Left lung (tissue), 10 donors: ENCODE results near the gene P2RX3. TPM values are rescaled to one million over a fixed set of nuclear protein-coding genes. Genes with fewer than 3 reads are reported as not detected.

Source experiments
- ATAC-seq: fragments of 200-7000 bp; cut with Tn5 transposase; one replicate; pipeline ENCODE4 v1.9.1; 2020; ENCODE audit warnings: moderate library complexity
- DNase-seq, 4 donors: peaks; one replicate each; pipeline ENCODE4 v3.0.0-alpha.2; 2013 to 2020
- H3K27ac ChIP-seq, 2 donors: fragments of 200-600 bp; sonication (generic) in 1 of 2; one replicate each; pipeline versions ENCODE4 v1.5.0 to v1.8.0; 2020 to 2021
- H3K27me3 ChIP-seq, 2 donors: fragments of 200-600 bp; sonication (generic) in 1 of 2; one replicate each; pipeline versions ENCODE4 v1.5.0 to v1.8.0; 2020 to 2021
- H3K36me3 ChIP-seq, 2 donors: fragments of 200-600 bp; sonication (generic) in 1 of 2; one replicate each; pipeline versions ENCODE4 v1.5.0 to v1.8.0; 2020 to 2021
- H3K4me1 ChIP-seq, 2 donors: fragments of 200-600 bp; one replicate each; pipeline ENCODE4 v1.8.0; 2021
- H3K4me3 ChIP-seq, 2 donors: fragments of 200-600 bp; sonication (generic) in 1 of 2; one replicate each; pipeline versions ENCODE4 v1.5.0 to v1.8.0; 2020 to 2021; ENCODE audit warnings: mild to moderate bottlenecking in 1 of 2
- H3K9me3 ChIP-seq, 2 donors: fragments of 200-600 bp; sonication (generic) in 1 of 2; one replicate each; pipeline versions ENCODE4 v1.5.0 to v1.8.0; 2020 to 2021
- CTCF ChIP-seq, 2 donors: fragments of 200-600 bp; sonication (generic) in 1 of 2; IDR thresholded peaks; one replicate each; pipeline versions ENCODE4 v1.5.0 to v1.8.0; 2021; ENCODE audit warnings: antibody characterized with exemption in 2 of 2
- intact Hi-C, 2 donors: fragments of 100-400 bp; cut with DNase I; formaldehyde crosslinking; loops; one replicate each; pipeline versions ENCODE4 v1.11.2 to v1.14.2; 2022
- polyA plus RNA-seq, 6 donors: library from polyadenylated mRNA; unstranded; fragments of 120-200 nt; gene quantifications; one replicate each; pipeline ENCODE4 v1.2.1, GENCODE V29; 2013; ENCODE audit not compliant: insufficient read length in 6 of 6
- total RNA-seq, 2 donors: library from RNA; stranded (reverse); fragmentation: NEBNext Ultra II Directional; extraction: Animal tissue kit (Norgen Biotek cat#: 25700); gene quantifications; one replicate each; pipeline ENCODE4 v1.2.1, GENCODE V29; 2021
- donor health status: DM: no; HTN: yes; CAD: no.
- donor health status: DM: no; HTN: no; CAD: no.

P2RX3 gene
- total and polyA plus RNA-seq, 8 donors: 0.17 to 0.58 (median 0.28) TPM; not detected in 2

GRCh38 chr11:57363131-57364080, 25.3 kb downstream of the P2RX3 start:
- no peak for TF ChIP-seq CTCF (IDR thresholded peaks at IDR 0.05)
- H3K36me3 ChIP-seq: no peaks in the 10 kb centered on the region
- ATAC-seq (no peak), DNase-seq (no peak)
- H3K27me3 ChIP-seq: no peaks in the 10 kb centered on the region
- intact Hi-C loops: no loop called here
- H3K27ac ChIP-seq: no peak overlapping the region
- H3K4me1 ChIP-seq: peaks cover 0 to 6% of the 10 kb centered on the region in 2 donors
- no peaks in the 10 kb centered on the region for H3K9me3 ChIP-seq
- no peak overlapping the region for H3K4me3 ChIP-seq

GRCh38 chr11:57364851-57365660, 26.9 kb downstream of the P2RX3 start:
- intact Hi-C loops: no loop called here
- DNase-seq: no peak
- peak; percentile 7 for ATAC-seq
- Histone ChIP-seq H3K36me3 (no peaks in the 10 kb centered on the region), H3K9me3 (no peaks in the 10 kb centered on the region), H3K27me3 (no peaks in the 10 kb centered on the region), H3K4me1 (peaks cover 0 to 14% of the 10 kb centered on the region in 2 donors), H3K27ac (no peak overlapping the region), H3K4me3 (no peak overlapping the region)
- no peak for TF ChIP-seq CTCF (IDR thresholded peaks at IDR 0.05)

DNA sequence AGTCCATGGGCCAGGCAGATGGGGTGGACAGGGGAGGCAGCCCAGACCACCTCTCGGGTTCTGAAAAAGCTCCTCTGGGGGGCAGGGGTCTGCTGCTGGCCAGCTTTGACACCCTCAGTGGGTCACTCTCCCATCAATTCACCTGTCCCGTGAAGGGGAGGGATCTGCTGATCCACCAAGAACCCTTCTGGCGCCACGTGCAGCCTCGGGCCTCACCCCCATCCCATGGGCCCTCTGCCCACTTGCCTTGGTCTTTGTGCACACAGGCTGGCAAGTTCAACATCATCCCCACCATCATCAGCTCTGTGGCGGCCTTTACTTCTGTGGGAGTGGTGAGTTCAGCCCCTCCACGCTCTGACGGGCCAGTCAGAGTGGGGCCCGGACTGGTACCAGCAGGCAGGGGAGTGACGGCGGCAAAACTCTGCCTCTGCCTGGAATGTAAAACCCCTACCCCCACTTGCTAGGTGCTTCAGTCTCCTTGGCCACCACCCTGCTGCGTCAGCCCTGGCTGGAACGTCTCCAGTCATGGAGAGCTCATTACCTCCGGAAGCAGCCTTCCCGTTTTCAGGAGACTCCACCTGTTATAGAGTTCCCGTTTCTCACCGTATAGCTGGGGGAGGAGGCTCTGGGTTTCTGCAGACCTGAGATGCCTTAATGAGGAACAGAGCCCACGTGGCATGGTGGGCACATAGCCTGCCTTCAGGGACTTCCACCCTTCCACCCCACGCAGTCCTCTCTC, 30.1 kb downstream of the P2RX3 start:
- H3K4me3 ChIP-seq: no peak overlapping the region
- DNase-seq (peak in 3 of 4 donors; percentile 46 to 85 (median 80)), ATAC-seq (peak; percentile 93)
- no peaks in the 10 kb centered on the region for H3K9me3 ChIP-seq
- TF ChIP-seq CTCF (IDR thresholded peaks at IDR 0.05): no peak
- no peaks in the 10 kb centered on the region for H3K27me3 ChIP-seq
- H3K27ac ChIP-seq: no peak overlapping the region
- peaks cover 0 to 14% of the 10 kb centered on the region in 2 donors for H3K4me1 ChIP-seq
- H3K36me3 ChIP-seq: no peaks in the 10 kb centered on the region
- intact Hi-C loops: no loop called here

DNA sequence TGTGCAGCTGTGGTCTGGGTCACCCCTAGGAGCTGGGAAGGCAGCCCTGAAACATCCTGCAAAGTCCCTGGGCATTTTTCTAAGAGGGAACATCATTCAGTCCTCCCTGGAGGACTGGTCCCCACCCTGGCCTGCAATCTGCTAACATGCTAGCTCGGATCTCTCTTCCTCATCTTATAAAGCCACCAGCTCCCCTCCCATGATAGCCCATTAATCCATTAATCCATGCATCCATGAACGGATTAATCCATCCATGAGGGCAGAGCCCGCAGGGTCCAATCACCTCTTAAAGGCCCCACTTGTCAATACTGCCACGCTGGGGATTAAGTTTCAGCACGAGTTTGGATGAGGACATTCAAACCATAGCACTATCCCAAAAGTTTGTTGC, 30.7 kb downstream of the P2RX3 start:
- TF ChIP-seq CTCF (IDR thresholded peaks at IDR 0.05): no peak
- Histone ChIP-seq H3K4me3 (no peak overlapping the region), H3K27me3 (no peaks in the 10 kb centered on the region), H3K27ac (no peak overlapping the region), H3K9me3 (no peaks in the 10 kb centered on the region), H3K4me1 (peaks cover 0 to 14% of the 10 kb centered on the region in 2 donors), H3K36me3 (no peaks in the 10 kb centered on the region)
- DNase-seq (no peak), ATAC-seq (no peak)
- intact Hi-C loops: no loop called here
